Stimulated activated CD4-positive, alpha-beta T cell treated with anti-CD3 and anti-CD28 coated beads, Interleukin-1b, Interleukin-23, amount 100 ng/mL, for 1 hour (primary cell): ENCODE results near the gene RASIP1.
"Not testable (repeated sequence)": the region's sequence is repeated elsewhere in the genome, so short reads cannot be mapped to it uniquely, and the experiment has no call there.

ENCODE experiments used
- DNase-seq, 2 donors: peaks; one replicate each; pipeline ENCODE4 v3.0.0-alpha.2; 2020; ENCODE audit warnings: low read depth in 2 of 2

RASIP1 gene

GRCh38 chr19:48713041-48713863 lies 27.2 kb downstream of the RASIP1 start:
- DNase-seq: no peak

GRCh38 chr19:48711106-48711662 lies 29.2 kb downstream of the RASIP1 start:
- no peak for DNase-seq

GRCh38 chr19:48708471-48708870 lies 31.9 kb downstream of the RASIP1 start:
- DNase-seq: no peak

GRCh38 chr19:48705431-48705830 lies 35.0 kb downstream of the RASIP1 start:
- no peak for DNase-seq

- DNase-seq: no peak
Measured at GRCh38 chr19:48703316-48703715, 37.1 kb downstream of the RASIP1 start.

GRCh38 chr19:48702701-48703100 lies 37.7 kb downstream of the RASIP1 start:
- DNase-seq: no peak

- DNase-seq: no peak
Measured at GRCh38 chr19:48698046-48698445, 42.4 kb downstream of the RASIP1 start.

GRCh38 chr19:48696353-48697010 lies 43.9 kb downstream of the RASIP1 start:
- DNase-seq: no peak

- DNase-seq: no peak
Measured at GRCh38 chr19:48695743-48696352, 44.6 kb downstream of the RASIP1 start, which contains the start of gene FUT2. FUT2 (plus strand) TSS chr19:48695971; CDS start chr19:48702957, 6,986 bp downstream.

GRCh38 chr19:48693629-48694028 lies 46.8 kb downstream of the RASIP1 start:
- not testable (repeated sequence) for DNase-seq

GRCh38 chr19:48689449-48689848 lies 51.0 kb downstream of the RASIP1 start:
- DNase-seq: no peak

GRCh38 chr19:48687776-48688175 lies 52.6 kb downstream of the RASIP1 start:
- no peak for DNase-seq

- not testable (repeated sequence) for DNase-seq
Measured at GRCh38 chr19:48686637-48687036, 53.8 kb downstream of the RASIP1 start.

- no peak for DNase-seq
Measured at GRCh38 chr19:48686088-48686487, 54.3 kb downstream of the RASIP1 start.

- DNase-seq: no peak
Measured at GRCh38 chr19:48685583-48685982, 54.8 kb downstream of the RASIP1 start.

GRCh38 chr19:48683349-48683748 lies 57.1 kb downstream of the RASIP1 start:
- peak in 1 of 2 donors; percentile 7 for DNase-seq

GRCh38 chr19:48681127-48681470 lies 59.3 kb downstream of the RASIP1 start:
- no peak for DNase-seq

- DNase-seq: no peak
Measured at GRCh38 chr19:48680436-48681126, 59.8 kb downstream of the RASIP1 start.

- not testable (repeated sequence) for DNase-seq
Measured at GRCh38 chr19:48680006-48680405, 60.4 kb downstream of the RASIP1 start.

GRCh38 chr19:48678201-48678600 lies 62.2 kb downstream of the RASIP1 start:
- DNase-seq: no peak

GRCh38 chr19:48676887-48677286 lies 63.5 kb downstream of the RASIP1 start:
- DNase-seq: no peak

- no peak for DNase-seq
Measured at GRCh38 chr19:48676487-48676886, 63.9 kb downstream of the RASIP1 start.
